Colonic mucosa (tissue), 4 donors: Measurements from ENCODE around the gene TNS2. TPM values are rescaled to one million over a fixed set of nuclear protein-coding genes. Genes with fewer than 3 reads are reported as not detected.
A peak's percentile ranks its signal among the peaks of the same experiment; 100 is the strongest.

Source experiments
- DNase-seq: peaks from one replicate; pipeline ENCODE4 v3.0.0-alpha.2; 2020
- H3K27ac ChIP-seq: fragments of 200-600 bp; one replicate; pipeline ENCODE4 v1.8.0; 2021
- H3K27me3 ChIP-seq: fragments of 200-600 bp; one replicate; pipeline ENCODE4 v1.8.0; 2021
- H3K36me3 ChIP-seq: fragments of 200-600 bp; one replicate; pipeline ENCODE4 v1.8.0; 2021
- H3K4me1 ChIP-seq: fragments of 200-600 bp; one replicate; pipeline ENCODE4 v1.8.0; 2021; ENCODE audit warnings: mild to moderate bottlenecking
- H3K4me3 ChIP-seq: fragments of 200-600 bp; one replicate; pipeline ENCODE4 v1.8.0; 2021
- H3K9ac ChIP-seq, 2 donors: one replicate each; pipeline ENCODE4 v1.7.0; 2013; ENCODE audit warnings: control low read depth in 2 of 2, low read depth in 2 of 2, low read length in 2 of 2
- H3K9me3 ChIP-seq: fragments of 200-600 bp; one replicate; pipeline ENCODE4 v1.8.0; 2021
- CTCF ChIP-seq: fragments of 200-600 bp; IDR thresholded peaks from one replicate; pipeline ENCODE4 v1.8.0; 2022; ENCODE audit warnings: antibody characterized with exemption, mild to moderate bottlenecking
- intact Hi-C: fragments of 100-400 bp; cut with DNase I; formaldehyde crosslinking; loops from one replicate; pipeline ENCODE4 v1.14.1; 2022
- total RNA-seq, 2 donors: library from RNA; stranded (reverse); fragmentation: NEBNext Ultra II Directional in 1 of 2; extraction: Animal tissue kit (Norgen Biotek cat#: 25700) in 1 of 2; gene quantifications; one replicate each; pipeline ENCODE4 v1.2.1, GENCODE V29; 2021
- donor health status: healthy.
- donor health status: DM: no; HTN: no; CAD: no.
- donor health status: DM: no; HTN: no; CAD: no.

The TNS2 gene
- total RNA-seq, 2 donors from 2014 or later, result 26.0 to 27.1 TPM

DNA sequence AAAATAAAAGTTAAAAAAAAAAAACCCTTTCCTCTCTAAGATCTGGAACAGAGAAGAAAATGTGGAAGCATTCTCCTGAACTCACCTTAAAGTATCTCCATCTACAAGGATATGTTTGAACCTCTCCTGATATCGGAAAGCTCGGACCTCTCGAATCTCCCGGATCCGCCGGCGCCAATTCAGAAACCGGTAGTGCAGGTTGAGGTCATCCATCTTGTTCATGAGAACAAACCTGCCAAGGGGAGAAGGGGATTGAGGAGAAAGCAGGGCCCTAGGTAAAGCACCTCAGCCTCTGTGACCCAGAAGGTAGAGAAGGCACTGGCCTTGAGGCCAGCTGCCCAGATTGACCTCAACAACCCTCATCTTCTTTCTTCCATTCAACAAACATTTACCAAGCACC, 27.2 kb downstream of the TNS2 start:
- Histone ChIP-seq H3K36me3 (peaks cover 9% of the 10 kb centered on the region), H3K9me3 (no peaks in the 10 kb centered on the region), H3K27ac (no peak overlapping the region), H3K27me3 (no peaks in the 10 kb centered on the region), H3K9ac (no peak overlapping the region), H3K4me1 (peaks cover 9% of the 10 kb centered on the region), H3K4me3 (no peak overlapping the region)
- no peak for DNase-seq
- no peak for TF ChIP-seq CTCF
- intact Hi-C loops, result no loop called here

GRCh38 chr12:53078425-53079225, 28.8 kb downstream of the TNS2 start:
- Histone ChIP-seq H3K9ac (peak overlapping the region; percentile 83 to 84), H3K27ac (peak overlapping the region; percentile 83), H3K27me3 (no peaks in the 10 kb centered on the region), H3K4me1 (peaks cover 9% of the 10 kb centered on the region), H3K36me3 (peaks cover 9% of the 10 kb centered on the region), H3K9me3 (no peaks in the 10 kb centered on the region), H3K4me3 (peak overlapping the region; percentile 88)
- intact Hi-C loops, result no loop called here
- no peak for TF ChIP-seq CTCF
- peak; percentile 60 for DNase-seq

DNA sequence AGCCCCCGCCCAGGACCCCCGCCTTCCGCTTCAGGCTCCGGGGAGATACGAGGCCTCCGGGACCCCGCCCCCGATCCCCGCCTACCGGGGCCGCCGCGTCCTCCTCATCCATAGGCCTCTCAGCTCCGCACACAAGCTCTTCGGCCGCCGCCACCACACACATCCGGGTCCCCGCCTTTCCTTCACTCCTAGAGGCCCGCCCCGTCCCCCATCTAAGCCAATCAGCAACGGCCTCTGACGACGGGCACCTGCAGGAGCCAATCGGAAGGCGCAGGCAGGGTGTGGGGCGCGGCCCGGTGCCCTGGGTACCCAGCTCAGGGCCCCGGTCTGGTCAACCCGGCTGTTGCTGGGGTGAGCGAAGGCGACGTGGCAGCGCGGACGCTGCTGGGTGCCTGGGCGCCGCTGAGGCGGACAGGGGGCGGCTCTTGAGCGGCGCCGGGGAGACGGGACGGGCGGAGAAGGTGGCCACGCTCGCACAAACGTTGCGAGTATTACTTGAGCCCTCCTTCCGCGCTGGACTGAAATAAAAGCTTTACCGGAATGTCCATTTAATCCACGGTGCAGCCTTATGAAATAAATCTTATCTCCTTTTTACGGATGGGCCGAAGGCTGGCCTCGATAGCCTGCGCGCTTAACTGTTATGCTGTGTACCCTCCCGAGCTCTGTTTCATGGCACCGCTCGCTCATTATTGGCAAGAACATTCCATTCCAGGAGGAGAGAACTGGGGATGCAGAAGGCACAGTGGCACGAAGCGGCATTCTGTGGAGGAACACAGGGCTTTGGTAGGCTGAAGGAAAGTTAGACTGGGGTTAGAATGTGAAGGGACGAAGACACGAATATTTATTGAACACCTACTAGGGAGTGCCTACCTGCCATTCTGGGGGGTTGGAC, 29.6 kb downstream of the TNS2 start, which contains the start of gene SPRYD3:
SPRYD3 (minus strand) TSS at position 165 of the 892 bp plus-strand sequence; CDS start at position 108, 57 bp downstream.
- intact Hi-C loops, result no loop called here
- Histone ChIP-seq H3K36me3 (peaks cover 7% of the 10 kb centered on the region), H3K4me3 (peak within 1 kb of the TSS; percentile 88), H3K9ac (peak within 1 kb of the TSS; percentile 83 to 84), H3K27me3 (no peaks in the 10 kb centered on the region), H3K9me3 (no peaks in the 10 kb centered on the region), H3K4me1 (peaks cover 9% of the 10 kb centered on the region), H3K27ac (peak within 1 kb of the TSS; percentile 83)
- TF ChIP-seq CTCF, result no peak
- DNase-seq, result peak; percentile 97

- H3K27ac ChIP-seq, result no peak overlapping the region
- DNase-seq, result no peak
- no peaks in the 10 kb centered on the region for H3K9me3 ChIP-seq
- H3K27me3 ChIP-seq, result no peaks in the 10 kb centered on the region
- no peak overlapping the region for H3K4me3 ChIP-seq
- no peak overlapping the region for H3K9ac ChIP-seq
- TF ChIP-seq CTCF, result no peak
- H3K4me1 ChIP-seq, result peaks cover 9% of the 10 kb centered on the region
- no peaks in the 10 kb centered on the region for H3K36me3 ChIP-seq
- intact Hi-C loops, result no loop called here
These were observed 32.8 kb downstream of the TNS2 start for GRCh38 chr12:53082637-53083175.

DNA sequence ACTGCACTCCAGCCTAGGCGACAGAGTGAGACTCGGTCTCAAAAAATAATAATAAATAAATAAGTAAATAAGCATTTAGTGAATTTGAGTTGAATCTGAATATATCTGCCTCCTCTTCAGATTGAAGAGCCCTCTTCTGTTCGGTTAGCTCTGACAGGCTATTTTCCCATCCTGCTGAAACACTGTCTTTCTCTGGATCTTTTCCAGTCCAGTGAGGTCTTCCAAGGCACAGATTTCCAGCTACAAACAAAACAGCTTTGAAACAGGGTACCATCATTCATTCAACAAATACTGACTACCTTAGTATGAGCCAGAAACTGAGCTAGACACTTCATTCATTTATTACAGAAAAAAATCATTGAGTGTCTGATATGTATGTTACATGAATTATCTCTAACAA, 36.5 kb downstream of the TNS2 start:
- DNase-seq, result no peak
- Histone ChIP-seq H3K27me3 (no peaks in the 10 kb centered on the region), H3K4me1 (no peaks in the 10 kb centered on the region), H3K9me3 (no peaks in the 10 kb centered on the region), H3K9ac (no peak overlapping the region), H3K4me3 (no peak overlapping the region), H3K36me3 (no peaks in the 10 kb centered on the region), H3K27ac (no peak overlapping the region)
- intact Hi-C loops, result no loop called here
- no peak for TF ChIP-seq CTCF
